HTR-8/SVneo (cell line): Measurements from ENCODE around the gene CASP9.
"Not testable (repeated sequence)": the region's sequence is repeated elsewhere in the genome, so short reads cannot be mapped to it uniquely, and the experiment has no call there.

ENCODE experiments used
- DNase-seq: peaks from one replicate; pipeline ENCODE4 v3.0.0; 2011; ENCODE audit warnings: low spot score, mixed read lengths; ENCODE audit not compliant: insufficient read length
- FAIRE-seq: peaks from 2 replicates; lab custom pipeline; 2011; peaks lifted over from hg19 to GRCh38; lab: Jason Lieb, UNC

The CASP9 gene

DNA sequence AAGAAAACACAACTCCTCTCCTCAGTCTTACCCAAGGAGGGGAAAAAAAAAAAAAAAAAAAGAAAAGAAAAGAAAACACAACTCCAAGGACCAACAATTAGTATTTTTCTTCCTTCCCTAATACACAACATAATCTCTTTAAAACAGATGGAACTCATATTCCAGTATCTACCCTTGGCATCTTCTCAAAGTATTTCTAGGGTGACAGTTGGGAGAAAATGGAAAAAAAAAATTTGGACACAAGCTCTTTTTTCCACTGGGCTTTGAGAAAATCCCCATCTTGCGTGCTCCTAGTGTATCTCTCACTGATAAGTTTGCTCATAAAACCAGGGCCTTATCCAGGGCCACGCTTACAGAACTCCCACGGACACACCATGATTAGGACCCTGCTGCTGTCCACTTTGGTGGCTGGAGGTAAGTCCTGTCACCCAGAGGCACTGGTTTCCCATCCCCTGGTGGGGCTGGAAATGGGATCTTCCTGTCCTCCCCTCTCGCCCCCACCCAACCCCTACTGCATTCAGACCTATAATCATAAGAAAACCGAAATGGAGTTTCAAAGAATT lies 48.2 kb downstream of the CASP9 start, which contains the start of gene CELA2B:
Gene CELA2B, plus strand, starts transcription at position 353 of the 563 bp plus-strand sequence. Its CDS starts 22 bp downstream, at position 375.
- no peak for DNase-seq
- FAIRE-seq: no peak

DNA sequence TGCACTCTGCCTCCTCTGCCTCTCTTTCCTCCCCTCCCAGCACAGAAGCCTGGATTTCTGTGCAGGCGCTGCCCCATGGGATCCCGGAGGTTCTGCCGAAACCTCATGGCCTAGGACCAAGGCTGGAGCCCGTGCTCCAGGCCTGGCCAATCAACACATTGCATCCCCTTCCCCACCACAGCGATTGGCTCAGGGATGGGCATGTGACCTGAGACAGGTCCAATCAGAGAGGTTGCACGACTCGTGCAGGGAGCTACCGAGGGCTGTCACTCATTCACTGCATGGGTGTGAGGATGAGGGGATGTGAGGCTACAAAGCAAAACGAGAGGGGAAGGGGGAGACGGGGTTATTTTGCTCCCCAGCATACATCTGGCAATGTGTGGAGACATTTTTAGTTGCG lies 51.4 kb downstream of the CASP9 start:
- DNase-seq (no peak), FAIRE-seq (no peak)

DNA sequence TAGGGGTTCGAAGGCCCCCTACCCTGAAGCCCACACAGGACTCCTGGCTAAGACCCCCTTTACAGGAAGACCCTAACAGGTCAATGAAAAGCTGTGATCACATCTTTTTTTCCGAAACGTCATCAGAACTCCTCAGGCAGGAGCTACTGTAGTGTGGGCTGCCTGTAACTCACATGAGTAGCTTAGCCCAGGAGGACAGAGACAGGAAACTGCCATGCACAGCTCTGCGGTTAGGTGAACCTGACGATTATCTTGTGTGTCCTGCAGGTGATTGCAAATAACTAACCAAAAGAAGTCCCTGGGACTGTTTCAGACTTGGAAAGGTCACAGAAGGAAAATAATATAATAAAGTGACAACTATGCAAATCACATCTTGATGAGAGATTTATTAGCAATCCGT lies 52.3 kb downstream of the CASP9 start:
- not testable (repeated sequence) for DNase-seq, FAIRE-seq

DNA sequence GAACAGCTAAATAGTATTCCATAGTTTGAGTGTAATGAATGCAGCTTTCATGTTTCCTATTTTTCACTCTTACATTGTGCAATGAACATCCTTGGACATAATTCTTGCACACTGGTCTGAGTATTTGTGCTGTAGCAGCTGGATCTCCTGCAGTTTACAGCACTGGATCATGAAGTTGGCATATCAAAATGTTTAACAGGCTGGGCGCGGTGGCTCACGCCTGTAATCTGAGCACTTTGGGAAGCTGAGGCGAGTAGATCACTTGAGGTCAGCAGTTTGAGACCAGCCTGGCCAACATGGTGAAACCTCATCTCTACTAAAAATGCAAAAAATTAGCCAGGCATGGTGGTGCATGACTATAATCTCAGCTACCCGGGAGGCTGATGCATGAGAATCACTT lies 52.9 kb downstream of the CASP9 start:
- FAIRE-seq, DNase-seq: not testable (repeated sequence)

DNA sequence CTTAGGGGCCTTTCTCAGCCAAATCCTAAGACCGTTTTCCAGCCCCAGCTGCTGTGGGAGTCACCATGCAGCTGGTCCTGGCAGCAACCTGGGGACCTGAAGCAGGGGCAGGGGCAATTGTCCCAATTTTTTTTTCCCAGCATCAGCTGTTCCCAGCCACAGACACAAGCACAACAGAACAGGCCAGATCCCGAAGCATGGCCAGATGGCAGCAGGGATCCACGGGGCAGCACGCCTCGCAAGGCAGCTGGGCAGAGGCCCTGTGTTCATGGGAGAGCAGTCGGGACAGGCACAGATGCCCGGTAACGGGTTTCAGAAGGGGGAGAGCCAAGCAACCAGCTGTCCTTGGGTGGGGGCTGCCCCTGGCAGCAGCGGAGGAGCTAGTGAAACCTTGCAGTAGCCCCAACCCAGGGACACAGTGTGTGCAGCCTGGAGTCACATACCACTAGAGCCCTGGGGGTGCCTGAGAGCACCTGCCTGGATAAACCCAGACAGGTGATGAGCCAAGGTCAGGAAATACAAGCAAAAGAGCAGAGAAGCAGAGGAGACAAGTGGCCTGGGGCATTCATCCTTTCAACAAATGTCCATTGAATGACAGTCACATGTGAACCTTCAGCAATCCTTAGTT lies 54.1 kb downstream of the CASP9 start:
- not testable (repeated sequence) for FAIRE-seq, DNase-seq

DNA sequence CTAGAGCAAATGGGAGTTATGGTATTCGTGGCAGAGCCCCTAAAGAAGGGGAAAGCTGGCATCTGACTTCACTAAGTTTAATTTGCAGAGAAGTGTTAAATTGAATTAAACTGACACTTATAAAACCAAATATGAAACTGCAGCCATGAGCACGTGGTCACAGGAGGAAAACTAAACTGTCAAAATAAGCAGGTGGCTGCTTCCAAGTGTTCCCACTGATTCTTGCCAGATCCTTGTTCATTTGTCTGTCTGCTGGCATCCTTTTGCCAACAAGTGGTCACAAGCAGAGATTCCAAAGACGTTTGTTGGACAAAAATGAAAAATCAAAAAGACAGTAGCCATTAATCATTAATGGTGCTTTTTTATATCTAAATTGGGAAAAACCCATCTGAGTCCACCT lies 54.7 kb downstream of the CASP9 start:
- DNase-seq (no peak), FAIRE-seq (no peak)

DNA sequence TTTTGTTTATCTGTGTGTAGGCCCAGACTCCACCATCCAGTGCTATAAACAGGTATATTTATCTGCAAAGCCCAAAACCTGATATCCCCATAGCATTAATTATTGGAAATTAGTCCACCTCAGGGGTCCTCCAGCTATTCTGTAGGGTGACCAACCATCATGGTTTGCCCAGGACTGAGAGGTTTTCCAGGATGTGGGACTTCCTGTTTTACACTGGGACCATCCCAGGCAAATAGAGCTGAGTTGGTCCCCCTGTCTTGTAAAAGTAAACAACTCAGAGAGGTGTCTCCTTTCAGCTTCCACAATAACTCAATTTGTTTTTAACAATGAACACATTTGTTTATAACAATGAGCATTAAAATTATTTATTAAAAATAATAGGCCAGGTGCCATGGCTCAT lies 55.9 kb downstream of the CASP9 start:
- no peak for DNase-seq
- no peak for FAIRE-seq

DNA sequence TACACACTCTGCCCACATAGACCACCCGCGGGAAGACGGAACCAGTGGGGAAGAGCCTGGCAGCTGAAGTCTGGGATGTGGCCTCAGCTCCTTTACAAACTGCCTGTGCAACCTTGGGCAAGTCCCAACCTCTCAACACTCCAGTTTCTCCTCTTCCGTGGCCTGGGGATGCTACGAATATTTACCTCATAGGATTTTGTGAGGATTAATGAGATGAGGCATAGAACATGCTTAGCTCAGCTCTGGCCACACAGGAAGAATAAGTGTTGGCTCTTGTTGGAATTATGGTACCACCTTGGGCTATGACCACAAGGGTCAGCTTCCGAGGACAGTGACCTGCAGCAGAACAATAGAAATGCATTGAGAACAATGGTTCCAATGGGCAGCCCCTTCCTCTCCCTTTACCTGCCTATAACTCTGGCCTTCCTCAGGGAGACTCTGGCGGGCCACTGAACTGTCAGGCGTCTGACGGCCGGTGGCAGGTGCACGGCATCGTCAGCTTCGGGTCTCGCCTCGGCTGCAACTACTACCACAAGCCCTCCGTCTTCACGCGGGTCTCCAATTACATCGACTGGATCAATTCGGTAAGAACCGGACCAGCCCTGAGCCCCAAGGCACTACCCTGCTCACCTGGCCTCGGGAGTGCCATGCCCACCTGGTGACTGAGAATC lies 56.9 kb downstream of the CASP9 start:
- not testable (repeated sequence) for FAIRE-seq, DNase-seq

DNA sequence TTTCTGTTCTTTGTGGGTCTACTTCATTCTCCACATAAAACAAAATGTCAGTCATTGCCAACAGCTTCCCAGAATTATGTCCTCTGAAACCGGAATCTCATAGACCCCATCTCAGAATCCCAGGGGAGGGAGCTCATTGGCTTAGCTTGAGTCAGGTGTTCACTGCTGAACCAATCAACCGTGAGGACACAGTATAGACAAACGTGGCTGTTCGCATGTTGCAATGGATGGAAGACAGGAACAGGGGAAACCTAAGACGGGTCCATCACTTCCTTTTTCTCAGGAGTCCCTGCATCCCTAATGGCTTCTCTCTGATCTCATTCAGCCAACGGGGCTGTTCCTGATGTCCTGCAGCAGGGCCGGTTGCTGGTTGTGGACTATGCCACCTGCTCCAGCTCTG lies 58.3 kb downstream of the CASP9 start:
- DNase-seq: no peak
- no peak for FAIRE-seq

DNA sequence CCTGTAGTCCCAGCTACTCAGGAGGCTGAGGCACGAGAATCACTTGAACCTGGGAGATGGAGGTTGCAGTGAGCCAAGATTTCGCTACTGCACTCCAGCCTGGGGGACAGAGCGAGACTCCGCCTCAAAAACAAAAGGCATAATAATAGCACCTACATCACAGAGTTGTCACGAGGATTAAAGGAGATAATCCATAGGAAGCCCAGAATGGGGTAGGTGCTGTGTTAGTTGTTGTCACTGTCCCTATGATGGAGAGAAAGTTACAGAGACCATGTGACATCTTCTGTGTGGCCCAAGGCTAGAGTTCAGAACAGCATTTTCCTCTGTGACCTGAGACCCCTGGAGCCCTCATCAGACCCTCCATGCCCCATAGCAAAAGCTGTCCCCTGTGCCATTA lies 60.1 kb downstream of the CASP9 start:
- not testable (repeated sequence) for DNase-seq, FAIRE-seq

DNA sequence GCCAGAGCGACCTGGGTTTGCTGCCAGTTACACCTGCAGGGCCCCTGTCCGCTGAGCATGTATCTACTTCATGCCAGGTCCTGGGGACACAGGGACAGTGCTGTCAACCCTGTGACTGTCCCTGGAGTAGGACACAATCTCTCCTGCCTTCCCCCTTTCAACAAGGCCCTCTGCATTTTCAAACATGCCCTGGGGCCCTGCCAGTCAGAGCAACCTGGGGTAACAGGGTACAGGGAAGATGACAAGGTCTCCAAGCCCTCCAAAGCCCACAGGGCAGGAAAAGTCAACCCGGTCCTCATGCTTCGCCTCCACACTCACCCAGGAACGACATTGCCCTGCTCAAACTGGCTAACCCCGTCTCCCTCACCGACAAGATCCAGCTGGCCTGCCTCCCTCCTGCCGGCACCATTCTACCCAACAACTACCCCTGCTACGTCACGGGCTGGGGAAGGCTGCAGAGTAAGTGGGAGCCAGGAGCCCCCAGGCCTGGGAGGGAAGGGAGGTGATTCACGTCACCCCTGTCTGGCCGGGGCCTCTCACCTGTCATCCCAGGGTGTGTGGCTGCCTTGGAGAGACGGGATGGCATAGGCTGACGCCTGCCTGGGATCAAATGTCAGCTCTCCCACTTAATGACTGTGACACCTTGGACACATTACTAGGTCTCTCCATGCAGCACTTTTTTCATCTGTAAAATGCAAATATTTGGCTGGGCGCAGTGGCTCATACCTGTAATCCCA lies 60.8 kb downstream of the CASP9 start:
- not testable (repeated sequence) for DNase-seq, FAIRE-seq

DNA sequence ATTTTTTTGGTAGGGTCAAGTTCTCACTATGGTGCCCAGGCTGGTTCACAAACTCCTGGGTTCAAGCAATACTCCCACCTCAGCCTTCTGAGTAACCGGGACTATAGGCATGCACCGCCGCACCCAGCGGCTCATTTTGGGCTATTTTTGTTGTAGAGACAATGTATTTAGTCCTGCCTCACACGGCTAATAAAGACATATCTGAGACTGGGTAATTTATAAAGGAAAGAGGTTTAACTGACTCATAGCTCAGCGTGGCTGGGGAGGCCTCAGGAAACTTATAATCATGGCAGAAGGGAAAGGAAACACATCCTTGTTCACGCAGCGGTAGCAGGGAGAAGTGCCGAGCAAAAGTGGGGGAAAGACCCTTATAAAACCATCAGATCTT lies 63.3 kb downstream of the CASP9 start:
- no peak for DNase-seq
- FAIRE-seq: no peak

DNA sequence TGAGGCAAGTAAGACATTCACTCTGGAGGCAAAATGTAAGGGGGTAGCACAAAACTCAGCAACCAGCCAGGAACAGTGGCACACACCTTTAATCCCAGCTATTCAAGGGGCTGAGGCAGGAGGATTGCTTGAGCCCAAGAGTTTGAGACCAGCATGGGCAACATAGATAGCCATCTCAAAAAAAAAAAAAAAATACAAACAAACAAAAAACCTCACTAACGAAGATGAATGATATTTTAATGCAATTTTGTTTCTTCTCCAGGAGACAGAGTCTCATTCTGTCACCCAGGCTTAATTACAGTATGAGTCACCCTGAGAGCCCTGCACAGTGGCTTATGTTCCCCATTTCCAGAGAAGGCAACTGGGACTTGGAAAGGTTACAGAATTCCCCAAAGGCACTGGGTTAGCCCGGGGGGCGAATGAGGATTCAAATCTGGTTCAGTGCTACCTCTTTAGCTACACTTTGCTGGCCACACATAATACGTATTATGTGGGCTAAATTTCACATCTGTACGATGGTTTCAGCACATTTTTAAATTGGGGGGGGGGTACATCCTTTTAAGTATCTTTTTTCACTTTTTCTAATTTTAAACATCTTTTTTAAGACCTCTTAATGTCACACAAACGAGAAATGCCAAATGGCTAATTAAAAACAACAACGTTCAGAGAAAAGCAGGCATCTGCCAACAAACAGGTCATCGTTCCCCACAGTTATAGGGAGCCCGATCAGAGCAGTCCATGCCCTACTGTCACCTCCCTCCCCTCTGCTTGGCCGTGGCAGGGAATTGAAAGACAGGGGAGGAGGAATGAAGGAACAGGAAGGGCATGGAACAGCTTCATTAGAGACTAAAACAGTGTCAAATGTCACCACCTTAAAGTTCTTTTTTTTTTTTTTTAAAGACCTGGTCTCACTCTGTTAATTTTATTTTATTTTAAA lies 64.0 kb downstream of the CASP9 start:
- DNase-seq: no peak
- FAIRE-seq: no peak

DNA sequence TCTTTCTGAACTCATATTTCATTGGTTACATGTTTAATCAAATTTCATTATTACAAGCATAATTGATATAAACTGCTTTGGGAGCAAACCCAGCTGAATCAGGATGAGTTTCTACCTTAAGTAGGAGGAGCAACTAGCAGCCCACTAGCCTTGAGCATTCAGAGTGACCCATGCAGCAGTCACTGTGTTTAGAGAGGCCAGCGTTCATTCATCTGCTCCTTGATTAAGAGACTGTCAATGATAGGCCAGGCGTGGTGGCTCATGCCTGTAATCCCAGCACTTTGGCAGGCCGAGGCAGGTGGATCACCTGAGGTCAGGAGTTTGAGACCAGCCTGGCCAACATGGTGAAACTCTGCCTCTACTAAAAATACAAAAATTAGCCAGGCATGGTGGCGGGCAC lies 65.6 kb downstream of the CASP9 start:
- FAIRE-seq, DNase-seq: not testable (repeated sequence)

DNA sequence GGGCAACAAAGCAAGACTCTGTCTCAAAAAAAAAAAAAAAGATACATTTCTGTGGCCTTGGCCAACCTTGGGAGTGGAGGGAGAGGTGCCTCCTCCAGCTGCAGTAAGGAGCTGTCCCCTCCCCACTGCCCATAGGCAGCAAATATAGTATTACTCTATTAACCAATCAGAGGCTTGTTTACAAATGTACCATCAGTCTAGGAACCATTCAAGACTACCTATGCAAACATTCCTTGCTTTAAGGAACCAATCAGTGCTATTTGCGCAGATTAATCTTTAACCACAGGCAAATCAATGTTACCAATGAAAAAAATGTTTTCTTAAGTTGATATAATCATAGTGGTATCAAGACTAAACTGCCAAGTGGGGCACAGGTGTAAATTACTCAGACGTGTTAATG lies 66.4 kb downstream of the CASP9 start:
- FAIRE-seq (no peak), DNase-seq (no peak)

DNA sequence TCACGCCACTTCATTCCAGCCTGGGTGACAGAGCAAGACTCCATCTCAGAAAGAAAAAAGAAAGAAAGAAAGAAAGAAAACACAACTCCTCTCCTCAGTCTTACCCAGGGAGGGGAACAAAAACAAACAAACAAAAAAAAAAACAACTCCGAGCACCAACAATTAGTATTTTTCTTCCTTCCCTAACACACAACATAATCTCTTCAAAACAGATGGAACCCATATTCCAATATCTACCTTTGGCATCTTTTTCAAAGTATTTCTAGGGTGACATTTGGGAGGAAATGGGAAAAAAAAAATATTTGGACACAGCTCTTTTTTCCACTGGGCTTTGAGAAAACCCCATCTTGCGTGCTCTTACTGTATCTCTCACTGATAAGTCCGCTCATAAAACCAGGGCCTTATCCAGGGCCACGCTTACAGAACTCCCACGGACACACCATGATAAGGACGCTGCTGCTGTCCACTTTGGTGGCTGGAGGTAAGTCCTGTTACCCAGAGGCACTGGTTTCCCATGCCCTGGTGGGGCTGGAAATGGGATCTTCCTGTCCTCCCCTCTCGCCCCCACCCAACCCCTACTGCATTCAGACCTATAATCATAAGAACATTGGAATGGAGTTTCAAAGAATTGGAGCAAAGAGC lies 67.6 kb downstream of the CASP9 start, which contains the start of gene CELA2A:
Gene CELA2A, plus strand, starts transcription at position 420 of the 642 bp plus-strand sequence. Its CDS starts 22 bp downstream, at position 442.
- DNase-seq: no peak
- no peak for FAIRE-seq

DNA sequence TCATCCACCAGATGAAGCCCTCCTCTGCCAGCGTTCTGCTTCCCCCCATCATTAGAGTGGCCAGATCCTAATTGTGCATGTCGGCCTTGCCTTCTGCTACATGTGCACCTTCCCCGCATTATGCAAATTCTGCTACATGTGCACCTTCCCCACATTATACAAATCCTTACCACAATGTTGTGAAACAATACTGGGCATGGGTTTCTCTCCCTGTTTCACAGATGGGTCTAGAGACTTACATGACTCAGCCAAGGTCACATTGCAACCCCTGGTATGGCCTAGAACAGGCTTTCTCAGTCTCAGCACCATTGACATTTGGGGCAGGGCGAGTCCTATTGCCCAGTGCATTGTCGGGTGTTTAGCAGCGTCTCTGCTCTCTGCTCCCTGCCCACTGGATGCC lies 68.5 kb downstream of the CASP9 start:
- DNase-seq (no peak), FAIRE-seq (no peak)

DNA sequence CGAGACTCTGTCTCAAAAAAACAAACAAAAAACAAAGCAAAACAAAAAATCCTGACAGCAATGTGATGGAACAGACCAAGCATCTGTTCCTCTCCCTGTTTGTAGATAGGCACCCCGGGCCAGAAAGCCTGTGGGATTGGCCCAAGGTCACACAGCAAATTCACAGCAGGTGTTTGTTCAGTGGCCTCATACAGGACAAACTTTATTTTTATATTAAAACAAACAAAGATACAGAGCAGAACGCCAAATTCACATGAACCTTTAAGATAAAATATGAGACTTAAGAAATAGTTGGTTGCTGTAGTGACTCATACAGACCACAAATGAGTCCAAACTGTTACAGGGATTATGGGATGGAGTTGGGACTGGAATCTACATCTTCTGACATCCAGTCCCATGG lies 69.8 kb downstream of the CASP9 start:
- DNase-seq (no peak), FAIRE-seq (no peak)

DNA sequence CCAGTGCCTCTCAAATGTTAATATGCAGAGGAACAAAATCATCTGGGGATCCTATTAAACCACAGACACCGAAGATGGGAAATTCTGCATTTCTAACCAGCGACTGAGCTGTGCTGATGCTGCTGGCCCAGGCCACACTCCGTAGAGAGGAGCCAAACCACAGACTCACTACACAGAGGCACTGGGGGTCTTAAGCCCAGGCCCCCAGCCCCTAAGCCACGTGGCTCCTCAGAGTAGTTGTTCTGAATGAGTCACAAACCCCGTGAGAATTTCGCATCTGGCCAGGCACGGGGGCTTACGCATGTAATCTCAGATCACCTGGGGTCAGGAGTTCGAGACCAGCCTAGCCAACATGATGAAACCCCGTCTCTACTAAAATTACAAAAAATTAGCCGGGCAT lies 70.3 kb downstream of the CASP9 start:
- FAIRE-seq (peak; percentile 13), DNase-seq (no peak)
